RWPE2 (cell line): ENCODE measurements around the gene KIF26B.

Experiments
- ATAC-seq: fragments of 200-7000 bp; cut with Tn5 transposase; 3 replicates; pipeline ENCODE4 v1.9.1; 2021; ENCODE audit warnings: low read depth
- DNase-seq: peaks from one replicate; pipeline ENCODE4 v3.0.0-alpha.2; 2020; ENCODE audit warnings: low spot score
- H3K27ac ChIP-seq: fragments of 450-650 bp; 2 replicates; pipeline ENCODE4 v1.5.1; 2017; ENCODE audit warnings: mild to moderate bottlenecking; ENCODE audit not compliant: poor library complexity, severe bottlenecking
- H3K27me3 ChIP-seq: fragments of 250-450 bp; sonication (Bioruptor Pico); 2 replicates; pipeline ENCODE4 v1.5.1; 2021; ENCODE audit warnings: mild to moderate bottlenecking, moderate library complexity; ENCODE audit not compliant: insufficient read depth, poor library complexity, severe bottlenecking
- H3K36me3 ChIP-seq: fragments of 250-450 bp; sonication (Bioruptor Pico); 2 replicates; pipeline ENCODE4 v1.5.1; 2020; ENCODE audit warnings: low read depth, mild to moderate bottlenecking, moderate library complexity
- H3K4me1 ChIP-seq: fragments of 250-450 bp; sonication (Bioruptor Pico); 2 replicates; pipeline ENCODE4 v1.5.1; 2021; ENCODE audit warnings: mild to moderate bottlenecking, moderate library complexity; ENCODE audit not compliant: insufficient read depth, poor library complexity, severe bottlenecking
- H3K4me3 ChIP-seq: fragments of 250-450 bp; sonication (Bioruptor Pico); 2 replicates; pipeline ENCODE4 v1.5.1; 2021; ENCODE audit warnings: mild to moderate bottlenecking, moderate library complexity; ENCODE audit not compliant: severe bottlenecking
- H3K9me3 ChIP-seq: fragments of 250-450 bp; sonication (Bioruptor Pico); 2 replicates; pipeline ENCODE4 v1.5.1; 2021; ENCODE audit warnings: mild to moderate bottlenecking, moderate library complexity; ENCODE audit not compliant: severe bottlenecking
- TF ChIP-seq, protein P1 (sequence below): fragments of 450-650 bp; IDR thresholded peaks from one replicate; pipeline ENCODE4 v1.5.1; 2017; ENCODE audit warnings: mild to moderate bottlenecking, moderate library complexity; ENCODE audit not compliant: poor library complexity, severe bottlenecking

The KIF26B gene

DNA sequence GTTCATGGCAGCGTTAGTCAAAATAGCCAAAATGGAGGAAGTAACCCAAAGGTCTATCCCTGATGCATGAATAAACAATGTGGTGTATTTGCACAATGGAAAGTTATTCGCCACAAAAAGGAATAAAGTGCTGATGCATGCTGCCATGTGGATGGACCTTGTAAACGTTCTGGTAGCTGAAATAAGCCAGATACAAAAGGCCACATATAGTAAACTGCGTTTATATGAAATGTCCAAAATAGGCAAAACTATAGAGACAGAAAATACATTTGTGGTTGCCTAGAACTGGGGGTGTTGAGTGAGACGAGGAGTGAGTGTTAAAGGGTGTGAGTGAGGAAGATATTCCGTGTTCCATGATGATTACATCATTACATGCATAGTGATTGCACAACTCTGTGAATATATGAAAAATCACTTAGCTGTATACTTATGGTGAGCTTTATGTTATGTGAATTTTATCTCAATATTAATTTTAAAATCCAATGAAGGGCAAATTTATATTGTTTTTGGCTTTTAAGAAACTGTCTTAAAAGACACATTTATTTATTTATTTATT is 321.3 kb downstream of the KIF26B start:
- H3K27ac ChIP-seq = no peak overlapping the region
- ATAC-seq (no peak), DNase-seq (no peak)
- TF ChIP-seq, protein P1, sequence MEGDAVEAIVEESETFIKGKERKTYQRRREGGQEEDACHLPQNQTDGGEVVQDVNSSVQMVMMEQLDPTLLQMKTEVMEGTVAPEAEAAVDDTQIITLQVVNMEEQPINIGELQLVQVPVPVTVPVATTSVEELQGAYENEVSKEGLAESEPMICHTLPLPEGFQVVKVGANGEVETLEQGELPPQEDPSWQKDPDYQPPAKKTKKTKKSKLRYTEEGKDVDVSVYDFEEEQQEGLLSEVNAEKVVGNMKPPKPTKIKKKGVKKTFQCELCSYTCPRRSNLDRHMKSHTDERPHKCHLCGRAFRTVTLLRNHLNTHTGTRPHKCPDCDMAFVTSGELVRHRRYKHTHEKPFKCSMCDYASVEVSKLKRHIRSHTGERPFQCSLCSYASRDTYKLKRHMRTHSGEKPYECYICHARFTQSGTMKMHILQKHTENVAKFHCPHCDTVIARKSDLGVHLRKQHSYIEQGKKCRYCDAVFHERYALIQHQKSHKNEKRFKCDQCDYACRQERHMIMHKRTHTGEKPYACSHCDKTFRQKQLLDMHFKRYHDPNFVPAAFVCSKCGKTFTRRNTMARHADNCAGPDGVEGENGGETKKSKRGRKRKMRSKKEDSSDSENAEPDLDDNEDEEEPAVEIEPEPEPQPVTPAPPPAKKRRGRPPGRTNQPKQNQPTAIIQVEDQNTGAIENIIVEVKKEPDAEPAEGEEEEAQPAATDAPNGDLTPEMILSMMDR = no peak
- no peaks in the 10 kb centered on the region for H3K4me1 ChIP-seq
- no peaks in the 10 kb centered on the region for H3K9me3 ChIP-seq
- no peaks in the 10 kb centered on the region for H3K36me3 ChIP-seq
- no peaks in the 10 kb centered on the region for H3K27me3 ChIP-seq
- no peak overlapping the region for H3K4me3 ChIP-seq

DNA sequence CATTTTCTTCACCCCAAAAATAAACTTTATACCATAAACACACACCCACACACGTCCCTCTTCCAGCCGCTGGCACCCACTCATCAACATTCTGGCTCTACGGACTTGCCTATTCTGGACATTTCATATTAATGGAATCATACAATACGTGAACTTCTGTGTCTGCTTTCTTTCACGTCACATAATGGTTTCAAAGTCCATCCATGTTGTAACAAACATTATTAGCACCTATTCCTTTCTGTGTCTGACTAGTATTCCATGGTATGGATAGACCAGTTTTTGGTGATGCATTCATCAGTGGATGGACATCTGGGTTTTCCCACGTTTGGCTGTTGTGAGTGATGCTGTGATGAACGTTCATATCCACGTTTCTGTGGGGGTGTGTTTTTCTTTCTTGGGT is 323.2 kb downstream of the KIF26B start:
- ATAC-seq (no peak), DNase-seq (no peak)
- Histone ChIP-seq H3K9me3 (no peaks in the 10 kb centered on the region), H3K4me3 (no peak overlapping the region), H3K4me1 (no peaks in the 10 kb centered on the region), H3K27ac (no peak overlapping the region), H3K36me3 (no peaks in the 10 kb centered on the region), H3K27me3 (no peaks in the 10 kb centered on the region)
- TF ChIP-seq, protein P1 = no peak

DNA sequence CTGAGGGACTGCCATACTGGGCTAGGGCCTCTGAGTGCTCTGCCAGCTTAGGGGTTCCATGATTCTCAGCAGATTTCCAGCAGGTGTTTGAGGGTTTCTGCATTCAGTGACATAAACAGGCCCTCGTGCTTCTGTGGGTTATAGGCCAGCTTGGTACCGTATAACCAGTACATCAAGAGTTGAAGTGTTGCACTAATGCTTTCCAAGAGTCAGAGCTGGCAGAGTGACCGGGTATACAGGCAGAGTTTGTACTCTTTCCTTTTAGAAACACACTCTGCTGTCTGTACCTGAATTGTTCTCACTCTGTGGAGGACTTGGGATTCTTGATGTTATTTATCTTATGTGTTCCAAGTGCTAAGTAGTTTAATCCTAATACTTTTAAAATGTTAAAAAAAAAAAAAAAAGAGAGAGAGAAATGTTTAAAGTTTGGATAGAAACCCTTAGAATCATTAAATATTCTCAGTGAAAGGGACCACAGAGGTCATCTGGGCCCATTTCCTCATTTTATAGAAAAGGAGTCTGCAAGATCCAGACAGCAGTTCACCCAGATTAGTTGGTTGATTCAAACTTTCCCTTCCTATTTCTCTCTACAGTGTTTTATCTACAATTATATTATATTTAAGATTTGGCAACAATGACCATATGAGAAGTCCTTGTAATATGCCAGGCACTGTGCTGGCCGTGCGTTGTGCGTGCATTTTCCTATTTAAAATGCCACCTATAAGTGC is 325.8 kb downstream of the KIF26B start:
- H3K9me3 ChIP-seq = no peaks in the 10 kb centered on the region
- no peak overlapping the region for H3K27ac ChIP-seq
- DNase-seq (no peak), ATAC-seq (no peak)
- TF ChIP-seq, protein P1 = no peak
- no peaks in the 10 kb centered on the region for H3K27me3 ChIP-seq
- H3K36me3 ChIP-seq = no peaks in the 10 kb centered on the region
- no peaks in the 10 kb centered on the region for H3K4me1 ChIP-seq
- no peak overlapping the region for H3K4me3 ChIP-seq

DNA sequence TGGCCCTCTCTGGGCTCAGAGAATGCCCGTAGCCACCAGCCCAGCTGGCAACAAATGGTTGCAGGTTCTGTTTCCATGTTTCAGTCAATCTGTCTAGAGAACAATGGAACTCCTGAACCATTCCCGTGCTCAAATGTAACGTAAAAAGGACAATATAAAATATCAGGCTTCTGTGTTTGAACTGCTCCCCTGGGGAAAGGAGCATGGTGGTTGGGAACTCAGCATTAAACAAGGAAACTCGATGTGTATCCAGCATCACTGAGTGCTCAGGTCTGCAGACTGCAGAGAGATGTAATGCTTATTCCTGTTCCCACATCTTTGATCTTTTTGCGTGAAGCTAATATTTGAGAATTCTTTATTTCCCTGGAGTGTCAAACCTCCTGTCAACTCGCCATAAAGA is 326.5 kb downstream of the KIF26B start:
- ATAC-seq (no peak), DNase-seq (no peak)
- Histone ChIP-seq H3K27ac (no peak overlapping the region), H3K4me3 (no peak overlapping the region), H3K9me3 (no peaks in the 10 kb centered on the region), H3K36me3 (no peaks in the 10 kb centered on the region), H3K27me3 (no peaks in the 10 kb centered on the region), H3K4me1 (no peaks in the 10 kb centered on the region)
- TF ChIP-seq, protein P1 = no peak

DNA sequence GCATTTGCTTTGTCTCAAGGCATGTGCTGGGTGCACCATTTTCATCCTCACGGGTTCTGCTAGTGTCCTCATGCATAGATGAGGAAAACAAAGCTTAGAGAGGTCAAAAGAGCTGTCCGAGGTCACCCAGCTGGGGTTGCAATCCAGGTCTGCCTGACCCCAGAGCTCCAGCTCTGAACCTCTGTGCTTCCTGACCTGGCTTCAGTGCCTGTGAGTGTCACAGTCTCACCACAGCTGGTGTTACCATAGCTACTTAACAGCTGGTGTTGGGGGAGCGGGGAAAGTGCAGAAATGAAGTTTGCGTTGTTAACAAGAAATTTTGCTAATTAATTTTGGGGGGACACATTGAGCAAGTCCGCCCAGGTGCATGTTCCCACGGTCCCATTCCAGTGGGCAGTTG is 328.5 kb downstream of the KIF26B start:
- H3K4me3 ChIP-seq = no peak overlapping the region
- no peaks in the 10 kb centered on the region for H3K36me3 ChIP-seq
- ATAC-seq (no peak), DNase-seq (no peak)
- no peaks in the 10 kb centered on the region for H3K27me3 ChIP-seq
- no peaks in the 10 kb centered on the region for H3K9me3 ChIP-seq
- TF ChIP-seq, protein P1 = no peak
- H3K4me1 ChIP-seq = no peaks in the 10 kb centered on the region
- no peak overlapping the region for H3K27ac ChIP-seq
